NCI-H2081 (cell line): ENCODE results near the gene GLCCI1.

Source experiments
- DNase-seq, 2 experiments: peaks; one replicate each; lab custom pipeline; 2025; lab: John Stamatoyannopoulos, UW

The GLCCI1 gene

DNA sequence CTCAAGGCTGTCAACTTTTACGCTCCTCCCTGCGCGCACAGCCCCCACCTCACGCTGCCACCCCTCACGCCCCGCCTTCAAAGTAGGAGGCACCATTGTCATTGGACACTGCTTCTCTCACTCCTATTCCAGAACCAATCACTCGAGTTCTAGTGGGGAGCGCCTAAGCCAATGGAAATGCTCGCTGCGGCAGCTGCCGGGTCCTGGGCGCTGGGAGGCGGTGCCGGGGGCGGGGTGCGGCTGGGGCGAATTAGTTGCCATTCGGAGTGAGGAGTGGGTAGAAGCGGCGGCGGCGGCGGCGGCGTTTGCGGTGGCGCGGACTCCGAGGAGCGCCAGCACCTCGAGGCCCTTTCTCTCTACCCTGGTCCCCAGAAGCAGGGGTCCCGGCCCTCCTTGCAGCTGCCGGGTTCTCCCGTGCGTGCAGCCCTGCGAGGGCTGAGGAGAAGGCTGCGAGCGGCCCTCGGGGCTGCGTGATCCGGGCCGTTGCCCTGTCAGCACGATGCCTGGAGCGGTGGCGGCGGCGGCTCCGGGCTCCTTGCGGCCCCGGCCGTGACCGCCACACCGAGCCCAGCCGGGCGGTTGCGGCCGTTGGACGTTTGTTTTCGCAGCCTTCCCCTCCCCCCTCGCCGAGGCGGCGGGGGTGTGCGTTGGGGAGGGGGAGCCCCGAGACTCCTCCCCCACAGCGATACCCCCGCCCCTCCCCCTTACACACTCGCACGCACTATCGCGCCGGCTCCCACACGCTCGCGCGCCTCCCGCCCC is at the start of gene GLCCI1:
GLCCI1 (plus strand) TSS at position 253 of the 762 bp plus-strand sequence. CDS start 555 bp downstream, outside the sequence.
- peak; percentile 99 for DNase-seq

DNA sequence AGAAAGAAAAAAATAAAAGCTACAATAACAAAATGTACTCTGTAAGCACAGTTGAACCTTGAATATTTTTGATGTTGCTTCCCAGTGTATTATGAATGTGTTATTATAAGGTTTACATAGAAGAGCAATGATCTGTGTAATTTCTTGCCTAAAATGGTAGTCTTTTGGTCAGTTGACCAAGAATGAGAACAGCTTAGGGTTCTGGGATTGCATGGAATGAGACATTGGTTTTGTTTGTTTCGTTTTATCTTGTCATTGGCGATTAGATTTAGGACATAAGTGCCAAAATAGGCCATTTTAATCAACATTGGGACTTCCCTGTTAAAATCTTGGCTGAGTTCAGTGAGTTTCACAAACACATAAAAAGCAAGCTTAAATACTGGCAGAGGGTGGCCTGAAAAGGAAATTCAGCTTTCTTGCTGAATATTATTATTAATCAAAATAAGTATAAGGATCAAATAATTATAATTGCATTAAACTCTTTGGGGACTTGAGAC is 49.1 kb upstream of the GLCCI1 start:
- no peak for DNase-seq

DNA sequence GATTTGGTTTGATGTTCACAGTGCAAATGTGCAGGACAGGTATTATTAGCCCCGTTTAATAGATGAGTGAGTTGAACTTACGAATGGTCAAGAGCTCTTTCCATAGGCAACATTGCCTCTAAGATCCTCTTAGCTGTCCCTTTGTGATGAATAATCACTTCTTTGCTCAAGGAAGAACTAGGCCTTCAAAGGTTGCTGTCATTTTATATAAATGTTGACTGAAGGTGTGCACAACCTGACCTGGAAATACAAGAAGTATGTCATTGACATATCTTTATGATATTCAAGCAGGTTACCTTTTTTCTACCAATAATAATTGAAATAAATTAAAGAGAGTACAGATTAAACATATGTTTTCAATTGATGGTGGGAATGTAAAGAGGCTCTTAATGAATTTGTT is 48.5 kb upstream of the GLCCI1 start:
- no peak for DNase-seq

DNA sequence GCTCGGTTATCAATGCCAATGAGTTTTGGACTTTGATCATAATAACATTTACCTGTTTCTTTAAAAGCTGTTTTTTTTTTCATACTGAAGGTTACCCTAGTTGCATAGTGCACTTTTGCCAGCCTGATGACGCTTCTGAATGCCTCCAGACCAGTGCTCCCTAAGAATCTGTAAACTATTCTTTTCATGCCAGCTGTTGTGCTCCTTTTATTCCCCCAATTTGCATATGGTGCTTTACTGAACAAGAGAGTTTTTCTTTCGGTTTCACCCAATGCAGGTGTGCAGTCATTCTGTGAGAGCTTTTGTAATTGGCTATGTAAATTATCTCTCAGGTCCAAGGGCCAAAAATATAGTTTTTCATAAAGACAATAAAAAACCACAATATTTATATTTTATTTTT is 48.1 kb upstream of the GLCCI1 start:
- no peak for DNase-seq

DNA sequence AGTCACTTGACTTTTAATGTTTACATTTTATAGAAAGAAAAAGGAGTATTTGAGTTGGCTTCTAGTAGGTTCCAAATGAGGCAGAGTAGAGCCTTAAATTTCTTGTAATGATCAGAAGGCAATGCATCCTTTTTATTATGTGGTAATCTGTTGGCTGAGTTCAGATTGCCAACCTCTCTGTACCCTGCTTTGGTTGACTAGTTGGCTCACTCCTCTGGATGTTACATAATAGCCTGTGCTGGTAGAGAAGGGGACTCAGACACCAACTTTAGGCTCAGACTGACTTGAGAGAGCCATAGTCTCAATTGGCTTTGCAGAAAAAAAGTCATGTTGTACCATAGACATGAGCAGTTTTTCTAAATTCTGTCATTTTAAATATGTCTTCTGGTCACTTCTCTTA is 46.8 kb upstream of the GLCCI1 start:
- DNase-seq: no peak

DNA sequence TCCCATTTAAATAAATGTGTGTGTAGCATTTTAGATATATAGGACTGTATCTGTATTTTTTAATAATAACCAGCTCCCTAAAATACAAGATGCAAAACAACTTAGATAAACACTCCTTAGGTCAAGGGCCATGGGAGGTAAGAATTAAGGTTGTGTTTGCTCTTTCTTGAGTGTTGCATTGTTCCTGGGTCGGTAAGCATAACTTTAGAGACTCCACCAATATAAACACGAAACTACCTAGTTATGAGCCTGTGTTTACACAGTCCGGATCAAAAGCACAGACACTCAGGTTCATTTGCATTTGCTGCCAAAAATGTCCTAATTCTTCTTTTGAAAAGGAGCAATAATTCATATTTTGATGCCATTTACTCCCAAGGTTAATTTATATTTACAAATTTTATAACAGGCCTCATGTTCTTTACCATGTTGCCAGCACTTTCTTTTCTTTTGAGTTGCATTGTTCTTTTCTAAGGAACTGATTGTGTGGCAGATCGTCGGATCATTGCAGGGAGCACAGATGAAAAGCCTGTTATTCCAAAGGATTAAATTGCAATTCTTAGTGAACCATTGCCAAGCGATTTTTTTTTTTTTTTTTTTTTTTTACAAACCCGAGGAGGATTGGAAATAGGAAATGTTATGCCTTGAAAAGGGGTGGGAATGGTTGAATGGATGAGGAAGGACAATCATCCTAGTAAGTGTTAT is 45.8 kb upstream of the GLCCI1 start:
- peak; percentile 10 to 42 for DNase-seq

DNA sequence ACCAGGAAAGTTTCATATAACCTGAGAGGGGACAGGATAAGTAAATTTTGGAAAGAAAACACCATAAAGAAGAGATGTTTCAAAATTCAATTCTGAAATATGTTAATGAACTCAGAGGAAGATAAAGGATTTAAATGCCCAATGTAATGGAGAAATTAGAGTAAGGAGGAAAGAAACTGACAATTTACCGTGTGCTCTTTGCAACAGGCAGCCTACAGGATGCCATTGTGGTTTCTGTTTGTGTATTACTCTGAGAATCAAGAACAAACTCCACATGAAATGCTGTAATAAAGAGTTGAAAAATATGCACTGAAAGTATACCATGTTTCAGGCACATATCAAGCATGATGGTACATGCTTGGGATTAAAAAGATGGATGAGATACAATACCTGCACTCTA is 44.8 kb upstream of the GLCCI1 start:
- no peak for DNase-seq

DNA sequence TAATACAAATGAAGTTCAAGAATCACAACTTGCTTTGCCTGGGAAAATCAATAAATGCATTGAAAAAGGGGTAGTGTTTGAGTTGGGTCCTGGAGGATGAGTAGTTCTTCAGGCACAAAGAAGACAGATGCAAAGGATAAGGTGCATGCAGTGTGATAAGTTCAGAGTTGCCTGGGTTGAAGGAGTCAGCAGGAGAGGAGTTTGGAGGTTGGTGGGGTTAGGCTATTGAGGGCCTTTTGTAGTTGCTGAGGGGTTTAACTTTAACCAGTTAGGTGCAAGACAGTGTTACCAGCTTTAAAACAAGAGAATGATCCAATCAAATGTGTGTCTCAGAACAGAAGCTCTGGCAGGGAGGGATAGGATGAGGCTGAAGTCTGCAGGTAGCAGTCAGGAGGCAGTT is 44.3 kb upstream of the GLCCI1 start:
- no peak for DNase-seq

DNA sequence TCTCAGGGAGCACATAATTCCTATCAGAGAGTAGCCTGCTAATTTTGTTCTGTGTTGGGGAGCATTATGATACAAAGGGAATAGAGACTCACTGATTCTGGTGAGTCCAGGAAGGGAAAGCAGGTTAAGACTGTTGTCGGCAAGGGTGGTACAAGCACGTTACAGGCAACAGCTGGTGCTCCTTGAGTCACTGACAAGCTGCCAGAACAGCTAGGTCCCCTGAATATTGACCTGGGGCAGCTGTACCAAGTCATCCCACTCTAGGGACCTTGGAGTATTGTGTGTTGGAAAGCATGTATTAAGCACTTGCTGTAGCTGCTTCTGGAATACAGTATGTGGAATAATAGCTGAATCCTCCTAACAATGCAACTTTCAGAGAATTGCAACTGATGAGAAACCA is 37.0 kb upstream of the GLCCI1 start:
- no peak for DNase-seq

DNA sequence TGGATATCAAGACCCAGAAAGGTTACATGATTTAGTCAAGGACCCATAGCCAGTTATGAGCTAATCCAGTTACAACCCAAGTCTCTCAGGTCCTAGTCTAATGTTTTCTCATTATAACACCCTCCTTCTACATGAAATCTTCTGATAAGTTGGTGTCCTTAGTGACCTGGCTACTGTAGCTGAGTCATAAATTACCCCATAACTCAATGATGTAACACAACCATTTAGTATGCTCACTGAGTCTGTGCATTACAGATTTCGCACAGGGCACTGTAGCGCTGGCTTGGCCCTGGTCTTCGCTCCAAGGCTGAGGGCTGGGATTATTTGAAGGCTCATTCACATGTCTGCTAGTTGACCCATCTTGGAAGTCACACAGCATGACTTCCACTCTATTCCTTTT is 36.0 kb upstream of the GLCCI1 start:
- DNase-seq: no peak

DNA sequence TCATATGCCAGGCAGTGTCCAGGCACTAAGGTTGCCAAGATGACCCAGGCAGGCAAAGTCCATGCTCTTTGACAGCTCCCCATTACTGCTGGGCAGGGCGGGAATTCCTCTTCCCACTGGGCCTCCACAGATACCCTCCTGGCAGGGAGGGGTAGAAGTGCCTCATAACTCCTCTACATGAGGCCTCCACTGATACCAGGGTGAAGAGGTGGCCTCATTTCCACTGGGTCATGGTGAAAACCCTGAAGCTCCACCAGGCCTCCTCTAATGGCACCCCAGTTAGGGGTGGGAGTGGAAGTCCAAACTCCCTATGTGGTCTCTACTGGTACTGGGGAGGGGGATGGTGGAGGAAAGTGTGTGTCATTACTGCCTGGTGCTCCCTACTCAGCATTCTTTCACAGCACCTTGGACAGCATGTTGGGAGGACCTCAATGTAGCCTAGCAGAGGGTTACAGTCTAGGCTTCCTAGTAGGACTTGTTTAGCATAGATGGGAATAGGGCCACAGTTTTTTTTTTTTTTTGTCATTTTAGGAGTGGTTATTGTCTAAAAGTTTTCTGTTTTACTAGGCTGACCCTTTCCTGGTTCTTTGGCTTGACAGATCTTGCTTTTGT is 34.6 kb upstream of the GLCCI1 start:
- no peak for DNase-seq

DNA sequence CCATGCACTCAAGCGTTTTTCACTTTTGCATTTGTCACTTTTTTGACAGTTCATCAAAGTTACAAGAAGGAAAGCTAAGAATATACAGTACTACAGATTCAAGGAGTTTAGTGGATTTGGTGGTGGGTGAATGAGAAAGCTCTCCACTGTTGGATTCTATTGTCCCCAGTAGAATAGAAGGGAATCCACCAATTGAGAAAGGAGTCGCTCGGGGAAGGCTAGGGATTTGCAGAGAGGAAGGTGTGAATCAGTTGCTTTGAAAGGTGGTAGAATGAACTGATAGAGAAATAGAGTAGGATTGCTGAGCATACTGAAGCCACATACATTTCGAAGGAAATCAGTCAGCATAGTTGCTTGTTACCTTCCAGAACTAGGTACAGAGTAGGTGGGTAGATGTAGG is 33.7 kb upstream of the GLCCI1 start:
- no peak for DNase-seq

DNA sequence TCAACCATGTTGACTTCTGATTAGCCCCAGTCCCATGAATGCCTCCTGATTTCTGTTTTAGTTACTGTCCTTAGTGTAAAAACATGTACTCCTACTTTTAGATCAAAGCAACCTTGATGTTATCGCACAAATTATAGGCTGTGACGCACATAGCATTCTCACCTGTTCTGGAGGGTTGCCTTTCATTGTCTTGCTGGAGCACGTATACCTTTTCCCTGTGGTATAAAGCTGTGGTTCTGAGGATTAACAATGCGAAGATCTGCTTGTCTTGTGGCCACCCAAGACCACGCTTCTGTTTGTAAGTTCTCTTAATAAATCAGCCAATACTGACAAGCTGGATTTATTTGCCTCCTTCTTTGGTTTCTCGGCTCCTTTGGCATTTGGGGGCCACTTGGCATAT is 30.1 kb upstream of the GLCCI1 start:
- DNase-seq: no peak

DNA sequence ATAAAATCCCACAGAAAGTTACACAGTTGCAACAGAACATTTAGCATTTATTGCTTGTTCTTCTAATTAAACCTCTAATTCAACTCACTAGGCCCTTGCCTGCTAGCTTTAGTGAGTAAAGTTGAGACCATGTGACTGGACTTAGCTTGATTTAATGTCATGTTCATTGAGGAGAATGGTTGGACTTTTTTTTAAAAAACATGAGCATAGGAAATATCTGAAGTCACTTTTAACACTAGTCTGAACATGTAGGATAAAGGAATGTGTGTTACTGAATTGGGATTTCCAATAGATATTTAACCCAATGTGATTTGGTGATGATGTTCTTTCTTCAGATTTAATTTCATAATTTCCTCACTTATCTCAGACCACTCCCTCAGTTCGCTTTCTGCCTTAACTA is 24.6 kb upstream of the GLCCI1 start:
- DNase-seq: no peak

DNA sequence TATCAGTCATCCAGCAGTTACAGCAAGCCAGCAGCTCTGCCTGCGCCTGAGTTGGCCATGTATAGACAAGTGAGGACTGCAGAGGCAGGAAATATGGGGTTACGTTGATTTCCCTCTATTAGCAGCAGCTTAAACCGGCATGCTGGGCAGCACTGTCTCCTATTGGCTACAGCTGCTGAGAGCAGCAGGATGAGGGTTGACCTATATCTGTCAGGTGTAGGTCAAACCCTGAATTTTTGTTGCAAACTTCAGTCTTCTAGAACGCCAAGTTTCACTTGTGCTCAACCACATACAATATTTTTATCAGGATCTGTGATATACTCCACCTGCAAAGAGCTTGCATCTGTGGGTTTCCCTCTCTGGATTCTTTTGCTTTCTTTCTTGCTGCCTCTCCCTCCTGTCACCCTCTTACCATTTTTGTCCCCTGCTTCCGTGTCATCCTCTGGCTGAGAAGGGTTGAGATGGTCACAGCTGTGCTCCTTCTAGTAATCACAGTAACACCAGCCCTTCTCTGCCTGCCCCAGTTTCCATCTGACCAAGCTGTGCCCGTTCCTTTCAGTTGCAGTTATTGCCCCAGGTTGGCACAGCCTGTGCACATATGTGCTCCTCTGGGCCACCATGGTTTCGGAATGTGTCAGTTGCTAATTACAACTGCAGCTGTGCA is 23.8 kb upstream of the GLCCI1 start:
- DNase-seq: no peak

DNA sequence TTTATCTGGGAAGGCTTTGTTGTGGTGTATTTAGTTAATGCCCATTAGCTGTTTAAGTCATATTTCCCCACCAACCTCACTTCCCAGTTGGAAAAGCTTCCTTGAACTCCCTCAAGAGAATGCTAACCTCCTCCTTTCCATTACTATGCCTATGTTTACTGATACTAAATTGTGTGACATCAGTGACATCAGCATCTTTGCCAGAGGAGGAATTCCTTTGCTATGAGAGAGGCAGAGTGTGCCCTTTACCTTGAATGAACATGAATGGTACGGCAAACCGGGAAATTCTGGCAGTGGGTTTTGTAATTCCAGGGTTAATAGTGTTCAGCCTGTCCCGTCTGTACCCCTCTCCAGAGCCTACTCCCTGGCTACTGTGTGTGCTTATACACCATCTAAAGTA is 22.1 kb upstream of the GLCCI1 start:
- DNase-seq: no peak

DNA sequence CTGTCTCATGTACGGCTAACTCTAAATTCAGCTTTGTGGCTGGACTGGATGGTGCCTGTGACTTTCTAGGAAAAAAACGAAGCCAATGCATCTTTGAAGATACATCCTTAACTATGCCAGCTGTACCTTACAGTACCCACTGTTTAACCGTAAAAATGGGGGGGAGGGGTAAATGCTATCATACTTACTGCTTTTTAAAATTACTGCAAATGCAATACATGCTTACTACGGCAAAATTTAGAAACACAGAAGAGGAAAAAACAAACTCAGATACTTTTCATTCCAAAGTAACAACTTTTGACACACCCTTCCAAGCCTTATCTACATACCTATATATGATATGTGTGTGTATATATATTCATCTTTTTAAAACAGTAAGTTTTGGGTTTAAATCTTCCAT is 20.4 kb upstream of the GLCCI1 start:
- no peak for DNase-seq

DNA sequence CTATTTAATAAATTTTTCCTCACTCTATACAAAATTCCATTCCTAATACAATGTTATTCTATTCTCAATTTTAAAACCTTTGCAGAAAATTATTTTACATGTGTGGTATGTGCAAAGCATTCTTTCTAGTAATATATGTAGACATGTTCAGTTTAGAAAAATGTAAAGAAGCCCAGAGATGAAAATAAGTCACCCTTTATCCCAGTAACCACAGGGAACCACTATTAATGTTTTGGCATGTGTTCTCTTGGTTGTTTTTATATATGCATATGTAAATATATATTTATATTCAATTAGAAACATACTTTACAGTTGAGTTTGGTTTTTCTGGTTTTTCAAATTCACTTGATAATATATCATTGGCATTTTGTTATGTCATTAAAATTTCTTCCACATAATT is 14.8 kb upstream of the GLCCI1 start:
- no peak for DNase-seq

DNA sequence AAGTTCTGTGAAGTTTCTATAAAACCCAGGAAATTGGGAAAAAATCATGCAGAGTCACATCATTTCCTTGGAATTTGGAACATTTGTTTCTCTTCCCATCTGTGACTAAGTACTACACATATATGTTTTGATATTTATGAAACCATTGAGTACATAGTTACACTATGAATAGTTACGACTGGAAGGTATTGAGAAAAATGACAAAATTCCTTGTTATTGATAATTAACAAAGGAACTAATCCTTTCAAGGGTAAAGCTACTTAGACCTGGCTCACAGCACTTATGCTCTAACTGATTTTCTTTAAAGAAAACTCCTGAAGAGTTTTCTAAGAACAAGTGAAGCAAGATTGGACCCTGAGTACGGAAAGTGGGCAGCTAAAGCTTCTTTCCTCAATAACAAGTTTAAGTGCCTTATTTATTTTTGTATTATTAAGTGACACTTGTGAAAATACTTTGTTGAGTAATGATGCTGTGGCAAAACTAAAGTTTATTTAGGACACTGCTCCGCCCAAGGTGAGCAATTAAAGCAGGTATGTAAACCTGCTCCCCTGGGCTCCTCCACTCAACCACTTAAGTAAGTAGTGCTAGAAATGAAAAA is 12.0 kb upstream of the GLCCI1 start:
- no peak for DNase-seq

DNA sequence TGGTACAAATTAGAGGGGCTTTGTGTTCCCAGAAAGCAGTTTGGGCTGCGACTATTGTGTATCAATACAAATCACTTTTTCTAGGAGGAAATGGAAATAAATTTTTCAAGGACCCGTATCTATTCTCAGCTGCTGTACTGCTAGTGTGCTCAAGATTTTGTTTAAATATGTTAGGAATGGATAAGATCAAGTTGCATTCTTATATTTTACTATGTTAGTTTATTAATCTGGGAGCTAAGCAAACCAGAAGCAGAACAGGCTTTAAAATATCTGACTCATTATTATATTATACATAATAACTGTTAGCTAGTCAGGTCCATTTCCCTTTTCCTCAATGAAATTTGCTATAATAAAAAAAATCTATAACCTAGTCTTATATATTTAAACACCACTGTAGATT is 11.1 kb upstream of the GLCCI1 start:
- no peak for DNase-seq

DNA sequence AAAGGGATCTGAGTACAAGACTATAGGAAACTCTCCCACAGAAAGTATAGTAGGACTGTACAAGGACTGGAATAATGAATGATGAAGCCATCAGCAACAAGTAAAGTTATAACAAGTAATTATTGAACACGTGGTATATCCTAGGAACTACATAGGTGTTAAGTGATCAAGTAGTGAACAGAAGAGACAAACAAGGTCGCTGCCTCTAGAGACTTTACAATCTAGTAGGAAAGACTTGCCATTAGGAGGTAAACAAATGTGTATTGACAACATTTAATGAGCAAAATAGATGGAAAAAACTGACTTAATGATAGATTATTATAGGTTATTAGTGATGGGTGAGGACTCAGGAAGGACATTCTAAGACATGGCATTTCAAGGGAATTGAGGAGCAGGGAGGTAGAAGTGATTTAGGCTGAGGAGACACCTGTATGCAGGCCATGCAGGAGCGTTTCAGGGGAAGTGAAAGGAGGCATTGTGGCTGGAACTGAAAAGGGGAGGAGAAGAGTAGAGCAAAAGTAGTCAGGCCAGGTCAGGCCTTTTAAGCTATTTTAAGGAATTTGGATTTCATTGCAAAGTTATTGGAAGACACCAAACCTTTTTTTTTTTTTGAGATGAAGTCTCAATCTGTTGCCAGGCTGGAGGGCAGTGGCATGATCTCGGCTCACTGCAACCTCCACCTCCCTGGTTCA is 8.5 kb upstream of the GLCCI1 start:
- no peak for DNase-seq

DNA sequence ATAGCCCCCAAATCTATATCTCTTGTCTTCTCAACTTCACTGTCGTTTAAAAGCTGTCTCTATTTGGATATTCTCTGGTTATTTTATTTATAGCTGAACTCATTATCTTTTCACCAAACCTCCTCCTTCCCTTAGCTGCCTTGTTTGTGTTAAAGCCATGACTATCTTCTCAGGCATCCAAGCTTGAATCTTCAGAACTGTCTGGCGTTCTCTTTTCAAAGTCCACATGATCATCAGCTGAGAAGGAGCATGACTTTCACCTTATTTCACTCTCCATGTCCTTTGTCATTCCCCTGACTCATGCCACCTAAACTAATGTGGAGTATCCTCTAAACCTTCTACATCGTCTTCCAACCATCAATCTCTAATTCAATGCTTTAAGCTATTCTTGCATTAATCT is 5.7 kb upstream of the GLCCI1 start:
- DNase-seq: no peak
